Measurements from ENCODE around the gene CLDN5. TPM values are rescaled to one million over a fixed set of nuclear protein-coding genes. Genes with fewer than 3 reads are reported as not detected.

Gene CLDN5
- total RNA-seq, 4 donors from 2014 or later: 66.3 to 362 (median 129) TPM

GRCh38 chr22:19520566-19521305 is 3.5 kb downstream of the CLDN5 start:
- no peak for TF ChIP-seq CTCF (IDR thresholded peaks at IDR 0.05; ENCODE audit: low read depth)

- no peak for TF ChIP-seq CTCF (IDR thresholded peaks at IDR 0.05; ENCODE audit: low read depth)
Observed at GRCh38 chr22:19520007-19520406, 4.2 kb downstream of the CLDN5 start.

- no peak for TF ChIP-seq CTCF (IDR thresholded peaks at IDR 0.05; ENCODE audit: low read depth)
Observed at GRCh38 chr22:19519041-19519926, 4.9 kb downstream of the CLDN5 start.

GRCh38 chr22:19518635-19519034 is 5.6 kb downstream of the CLDN5 start:
- TF ChIP-seq CTCF (IDR thresholded peaks at IDR 0.05; ENCODE audit: low read depth): no peak

GRCh38 chr22:19517919-19518611 is 6.1 kb downstream of the CLDN5 start:
- no peak for TF ChIP-seq CTCF (IDR thresholded peaks at IDR 0.05; ENCODE audit: low read depth)

- no peak for TF ChIP-seq CTCF (IDR thresholded peaks at IDR 0.05; ENCODE audit: low read depth)
Observed at GRCh38 chr22:19517171-19517500, 7.1 kb downstream of the CLDN5 start.
